NT2/D1 (cell line): Measurements from ENCODE around the gene RTN1.

ENCODE experiments used
- SUZ12 ChIP-seq: IDR thresholded peaks from 2 replicates; pipeline ENCODE4 v1.6.1; 2011; ENCODE audit not compliant: insufficient read length, insufficient read depth; ENCODE audit errors: extremely low read depth
- YY1 ChIP-seq: IDR thresholded peaks from 2 replicates; pipeline ENCODE4 v1.6.1; 2011; ENCODE audit not compliant: insufficient read length, insufficient read depth
- ZNF274 ChIP-seq: IDR thresholded peaks from 2 replicates; pipeline ENCODE4 v1.6.1; 2011; ENCODE audit warnings: mild to moderate bottlenecking, low read depth, low read length

- no peak for TF ChIP-seq SUZ12
- no peak for TF ChIP-seq YY1
- TF ChIP-seq ZNF274, result no peak
These were observed 58.8 kb downstream of the RTN1 start for GRCh38 chr14:59811815-59812214.
